ENCODE data around the gene PIP4K2A. TPM values are rescaled to one million over a fixed set of nuclear protein-coding genes. Genes with fewer than 3 reads are reported as not detected.

PIP4K2A gene
- total RNA-seq, 2 donors from 2014 or later: 87.7 to 137 TPM

DNA sequence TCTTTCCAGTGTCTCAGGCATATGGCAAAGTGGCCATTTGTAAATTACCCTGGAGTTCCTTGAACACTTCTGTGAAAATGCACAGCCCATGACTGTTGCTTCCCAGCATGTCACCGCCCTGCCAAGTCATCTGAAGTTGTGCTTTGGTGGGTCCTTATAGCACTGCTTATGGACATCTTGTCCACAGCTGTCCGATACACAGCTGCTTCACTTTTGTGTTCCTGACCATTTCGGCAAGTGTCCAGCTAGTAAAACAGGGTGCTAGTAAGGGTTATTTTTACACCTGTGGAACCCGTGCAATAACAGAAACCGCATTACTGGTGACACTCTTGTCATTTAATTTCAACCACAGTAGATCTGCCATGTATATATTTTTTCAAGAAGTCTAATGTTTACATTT lies 29.7 kb downstream of the PIP4K2A start:
- DNase-seq (ENCODE audit: low spot score in 2 of 2) (no peak), ATAC-seq (no peak)
- H3K36me3 Mint-ChIP-seq: peaks cover 0 to 7% of the 10 kb centered on the region in 2 donors
- H3K9me3 Mint-ChIP-seq: no peaks in the 10 kb centered on the region
- H3K27ac Mint-ChIP-seq: peak overlapping the region in 1 of 2 donors; percentile 52

DNA sequence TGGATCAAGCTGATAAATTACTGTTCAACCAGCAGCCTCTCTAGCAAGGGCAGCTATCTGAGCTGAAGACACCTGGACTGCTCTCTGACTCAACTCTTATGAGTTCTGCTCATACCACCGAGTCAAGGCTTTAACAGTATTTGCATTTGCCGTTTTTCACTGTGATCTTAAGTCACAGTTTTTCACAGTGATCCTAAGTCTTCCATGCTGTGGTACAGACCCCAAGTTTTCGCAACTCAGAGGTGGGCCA lies 31.3 kb downstream of the PIP4K2A start:
- Mint-ChIP-seq H3K9me3 (no peaks in the 10 kb centered on the region), H3K27ac (peak overlapping the region; percentile 94 to 99), H3K36me3 (no peaks in the 10 kb centered on the region)
- ATAC-seq (no peak), DNase-seq (ENCODE audit: low spot score in 2 of 2) (no peak)

DNA sequence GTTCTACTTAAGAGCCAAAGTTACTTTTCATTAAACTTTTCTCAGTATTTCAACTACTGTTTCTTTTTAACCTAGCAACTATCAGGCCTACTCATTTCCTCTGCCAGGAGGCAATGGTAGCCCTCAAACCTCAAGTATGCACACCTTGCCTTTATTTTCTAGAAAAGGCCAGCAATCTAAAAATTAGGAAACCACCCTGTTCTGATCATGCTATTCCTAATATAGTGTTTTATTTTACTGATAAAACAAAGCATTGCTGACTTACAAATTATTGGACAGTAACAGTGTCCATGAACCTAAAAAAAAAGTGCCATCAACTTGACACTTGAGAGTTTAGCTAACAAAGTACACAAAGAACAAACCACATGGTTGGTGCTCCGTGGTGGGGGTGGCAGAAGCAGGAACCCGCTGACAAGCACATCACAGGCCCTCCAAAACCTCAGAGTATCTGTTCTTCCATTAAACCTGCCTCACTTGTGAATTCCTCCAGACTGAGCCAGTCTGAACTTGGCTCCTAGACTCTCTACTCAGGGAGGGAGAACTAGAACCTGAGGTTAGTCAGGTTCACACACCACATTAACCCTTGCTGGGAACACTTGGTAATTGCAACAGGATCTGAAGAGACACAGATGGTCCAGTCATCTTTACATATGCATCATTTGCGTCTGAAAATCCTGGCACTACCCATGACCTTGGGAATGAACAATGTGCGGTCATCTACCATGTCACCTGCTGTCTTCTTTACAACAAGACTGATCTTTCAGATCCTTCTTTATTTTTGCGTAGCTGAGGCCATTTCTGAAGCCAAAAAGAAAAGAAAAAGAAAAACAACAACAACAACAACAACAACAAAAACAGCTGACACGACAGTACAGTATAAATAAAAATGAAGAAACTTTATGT lies 31.9 kb downstream of the PIP4K2A start:
- Mint-ChIP-seq H3K36me3 (no peaks in the 10 kb centered on the region), H3K9me3 (no peaks in the 10 kb centered on the region), H3K27ac (peak overlapping the region; percentile 94 to 99)
- peak in 1 of 2 donors; percentile 54 for DNase-seq (ENCODE audit: low spot score in 2 of 2)
- peak; percentile 53 to 64 for ATAC-seq

DNA sequence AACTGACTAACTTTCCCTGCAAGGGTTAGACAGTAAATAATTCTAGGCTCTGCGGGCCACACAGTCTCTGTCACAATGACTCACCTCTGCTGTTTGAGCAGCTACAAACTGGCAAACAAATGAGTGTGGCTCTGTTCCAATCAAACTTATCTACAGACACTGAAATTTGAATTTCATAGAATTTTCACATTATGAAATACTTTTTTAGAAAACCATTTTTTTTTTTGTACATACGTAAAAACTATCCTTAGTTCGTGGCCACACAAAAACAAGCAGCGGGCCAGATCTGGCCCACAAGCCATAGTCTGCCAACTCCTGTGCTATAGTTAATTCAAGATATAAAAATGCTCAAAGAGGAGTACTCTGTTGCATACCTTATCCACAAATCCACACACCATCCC lies 32.6 kb downstream of the PIP4K2A start:
- peak overlapping the region; percentile 94 to 99 for H3K27ac Mint-ChIP-seq
- H3K36me3 Mint-ChIP-seq: no peaks in the 10 kb centered on the region
- H3K9me3 Mint-ChIP-seq: no peaks in the 10 kb centered on the region
- ATAC-seq (peak; percentile 48 to 56), DNase-seq (ENCODE audit: low spot score in 2 of 2) (no peak)

DNA sequence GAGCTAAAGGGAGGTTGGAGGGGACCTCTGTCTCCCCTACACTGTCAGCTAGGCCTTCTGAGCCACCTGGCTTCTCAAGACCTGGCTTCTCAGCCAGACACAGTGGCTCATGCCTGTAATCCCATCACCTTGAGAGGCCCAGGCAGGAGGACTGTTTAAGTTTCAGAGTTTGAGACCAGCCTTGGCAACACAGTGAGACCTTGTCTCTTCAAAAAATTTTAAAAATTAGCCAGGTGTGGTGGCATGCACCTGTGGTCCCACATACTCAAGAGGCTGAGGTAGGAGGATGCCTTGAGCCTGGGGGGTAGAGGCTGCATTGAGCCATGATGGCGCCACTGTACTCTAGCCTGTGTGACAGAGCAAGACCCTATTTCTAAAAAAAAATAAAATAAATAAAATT lies 33.1 kb downstream of the PIP4K2A start:
- Mint-ChIP-seq H3K36me3 (no peaks in the 10 kb centered on the region), H3K9me3 (no peaks in the 10 kb centered on the region), H3K27ac (peak overlapping the region; percentile 75 to 79)
- no peak for DNase-seq (ENCODE audit: low spot score in 2 of 2)
- ATAC-seq: no peak

DNA sequence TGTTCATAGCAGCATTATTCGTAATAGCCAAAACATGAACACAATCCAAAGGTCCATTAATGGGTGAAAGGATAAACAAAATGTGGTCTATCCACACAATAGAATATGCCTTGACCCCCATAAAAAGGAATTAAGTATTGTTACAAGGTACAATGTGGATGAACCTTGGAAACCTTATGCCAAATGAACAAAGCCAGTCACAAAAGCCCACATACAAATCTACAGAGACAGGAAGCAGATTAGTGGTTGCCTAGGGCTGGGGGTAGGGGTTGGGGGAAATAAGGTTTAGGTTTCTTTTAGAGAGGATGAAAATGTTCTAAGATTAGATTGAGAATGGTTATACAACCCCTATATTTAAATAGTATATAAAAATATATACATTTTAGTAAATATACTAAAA lies 34.8 kb downstream of the PIP4K2A start:
- Mint-ChIP-seq H3K36me3 (peaks cover 0 to 7% of the 10 kb centered on the region in 2 donors), H3K27ac (no peak overlapping the region), H3K9me3 (peaks cover 0 to 4% of the 10 kb centered on the region in 2 donors)
- ATAC-seq: no peak
- DNase-seq (ENCODE audit: low spot score in 2 of 2): no peak

DNA sequence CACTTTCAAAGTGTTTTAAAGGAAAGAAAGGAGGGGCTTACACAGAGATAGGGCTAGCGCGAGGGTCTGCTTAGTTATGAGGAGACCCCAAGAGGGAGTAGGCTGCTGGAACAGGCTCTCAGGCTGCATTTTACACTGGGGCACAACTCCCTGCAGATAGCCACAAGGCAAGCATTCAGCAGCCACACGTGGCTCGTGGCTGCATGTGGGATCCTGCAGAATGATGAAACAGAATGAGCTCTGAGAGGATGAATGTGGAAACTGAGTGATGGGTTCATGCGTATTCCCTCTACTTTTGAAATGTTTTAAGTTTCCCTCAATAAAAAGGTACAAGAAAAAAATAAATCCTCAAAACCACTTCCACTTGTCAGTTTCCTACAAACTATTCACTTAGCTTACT lies 37.0 kb downstream of the PIP4K2A start:
- ATAC-seq (no peak), DNase-seq (ENCODE audit: low spot score in 2 of 2) (no peak)
- Mint-ChIP-seq H3K9me3 (peaks cover 0 to 4% of the 10 kb centered on the region in 2 donors), H3K27ac (peak overlapping the region in 1 of 2 donors; percentile 69), H3K36me3 (peaks cover 0 to 7% of the 10 kb centered on the region in 2 donors)

DNA sequence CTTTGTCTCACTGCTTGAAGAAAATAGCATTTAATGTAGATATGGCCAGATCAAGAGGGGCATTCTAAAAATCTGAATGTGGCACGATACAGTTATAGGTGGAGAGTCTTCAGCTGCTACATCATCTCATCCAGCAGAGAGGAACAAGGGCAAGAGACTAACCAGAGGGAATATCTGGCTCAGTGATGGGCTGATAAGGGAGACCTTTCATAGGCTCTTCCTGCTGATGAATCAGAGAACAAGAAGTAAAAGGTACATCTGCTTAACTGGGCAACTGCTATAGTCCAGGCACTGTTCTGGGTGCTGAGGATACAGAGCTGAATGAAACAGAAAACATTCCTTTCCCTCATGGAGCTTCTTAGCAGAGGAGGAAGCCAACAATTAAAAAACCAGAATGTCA lies 37.9 kb downstream of the PIP4K2A start:
- Mint-ChIP-seq H3K36me3 (peaks cover 0 to 7% of the 10 kb centered on the region in 2 donors), H3K9me3 (peaks cover 0 to 4% of the 10 kb centered on the region in 2 donors), H3K27ac (peak overlapping the region in 1 of 2 donors; percentile 69)
- ATAC-seq (peak; percentile 7 to 74), DNase-seq (ENCODE audit: low spot score in 2 of 2) (no peak)

DNA sequence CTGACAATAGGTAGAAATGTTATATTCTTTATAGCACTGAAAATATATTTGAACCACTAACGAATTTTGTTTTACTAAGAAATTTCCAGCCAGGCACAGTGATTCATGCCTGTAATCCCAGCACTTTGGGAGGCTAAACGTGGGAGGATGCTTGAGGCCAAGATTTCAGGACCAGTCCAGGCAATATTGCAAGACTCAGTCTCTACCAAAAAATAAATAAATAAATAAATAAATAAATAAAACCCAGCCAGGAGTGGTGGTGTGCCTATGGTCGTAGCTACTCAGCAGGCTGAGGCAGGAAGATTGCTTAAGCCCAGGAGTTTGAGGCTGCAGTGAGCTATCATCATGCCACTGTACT lies 39.8 kb downstream of the PIP4K2A start:
- peaks cover 0 to 7% of the 10 kb centered on the region in 2 donors for H3K36me3 Mint-ChIP-seq
- no peak overlapping the region for H3K27ac Mint-ChIP-seq
- ATAC-seq: no peak
- peaks cover 0 to 4% of the 10 kb centered on the region in 2 donors for H3K9me3 Mint-ChIP-seq
- no peak for DNase-seq (ENCODE audit: low spot score in 2 of 2)

DNA sequence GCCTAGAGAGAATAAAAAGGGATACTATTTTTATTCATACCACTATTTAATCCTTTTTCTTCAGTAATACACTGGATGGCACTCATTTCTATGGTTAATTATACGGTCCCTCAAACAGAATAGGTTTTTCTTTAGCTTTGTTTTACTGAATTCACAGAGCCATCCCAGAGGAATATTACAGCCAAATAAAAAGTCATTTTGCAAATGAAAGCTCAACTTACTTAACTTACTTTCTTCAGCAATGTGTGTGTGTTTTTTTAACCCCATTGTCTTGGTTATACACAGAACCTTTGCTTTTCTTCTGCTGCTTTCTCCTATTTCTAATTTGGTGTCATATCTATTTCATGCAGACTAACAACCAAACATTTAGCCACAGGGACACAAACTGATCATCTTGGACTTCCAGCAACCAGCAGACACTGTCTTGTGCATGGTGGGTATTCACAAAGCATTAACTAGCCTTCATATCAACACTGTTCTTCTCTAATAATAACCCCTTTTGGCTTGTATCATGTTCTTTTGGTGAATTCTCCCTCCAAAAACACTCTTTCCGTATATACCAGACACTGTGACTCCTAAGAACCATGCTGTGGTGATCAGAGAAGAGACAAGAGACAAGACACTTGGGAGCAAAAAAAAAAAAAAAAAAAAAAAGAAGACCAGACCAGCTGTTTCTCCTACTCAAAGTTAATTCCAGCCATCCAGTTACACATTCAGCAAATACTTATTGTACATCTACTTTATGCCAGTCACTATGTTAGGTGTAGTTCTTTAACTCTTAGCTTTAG lies 40.4 kb downstream of the PIP4K2A start:
- ATAC-seq (no peak), DNase-seq (ENCODE audit: low spot score in 2 of 2) (no peak)
- no peak overlapping the region for H3K27ac Mint-ChIP-seq
- peaks cover 0 to 4% of the 10 kb centered on the region in 2 donors for H3K9me3 Mint-ChIP-seq
- peaks cover 0 to 7% of the 10 kb centered on the region in 2 donors for H3K36me3 Mint-ChIP-seq

DNA sequence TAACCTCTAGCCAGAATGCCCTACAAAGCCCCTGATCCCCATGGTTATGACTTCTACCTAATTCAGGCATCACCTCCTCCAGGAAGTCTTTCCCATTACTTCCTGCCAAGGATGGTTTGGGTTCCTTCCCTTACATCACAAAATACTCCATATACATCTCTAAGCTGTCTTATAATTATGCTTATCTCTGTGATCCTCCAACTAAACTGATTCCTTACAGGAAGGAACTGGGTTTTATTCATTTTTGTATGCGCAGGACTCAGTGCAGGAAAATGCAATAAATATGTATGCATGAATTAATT lies 41.3 kb downstream of the PIP4K2A start:
- DNase-seq (ENCODE audit: low spot score in 2 of 2) (no peak), ATAC-seq (no peak)
- H3K27ac Mint-ChIP-seq: peak overlapping the region in 1 of 2 donors; percentile 39
- H3K9me3 Mint-ChIP-seq: peaks cover 0 to 4% of the 10 kb centered on the region in 2 donors
- peaks cover 0 to 7% of the 10 kb centered on the region in 2 donors for H3K36me3 Mint-ChIP-seq

DNA sequence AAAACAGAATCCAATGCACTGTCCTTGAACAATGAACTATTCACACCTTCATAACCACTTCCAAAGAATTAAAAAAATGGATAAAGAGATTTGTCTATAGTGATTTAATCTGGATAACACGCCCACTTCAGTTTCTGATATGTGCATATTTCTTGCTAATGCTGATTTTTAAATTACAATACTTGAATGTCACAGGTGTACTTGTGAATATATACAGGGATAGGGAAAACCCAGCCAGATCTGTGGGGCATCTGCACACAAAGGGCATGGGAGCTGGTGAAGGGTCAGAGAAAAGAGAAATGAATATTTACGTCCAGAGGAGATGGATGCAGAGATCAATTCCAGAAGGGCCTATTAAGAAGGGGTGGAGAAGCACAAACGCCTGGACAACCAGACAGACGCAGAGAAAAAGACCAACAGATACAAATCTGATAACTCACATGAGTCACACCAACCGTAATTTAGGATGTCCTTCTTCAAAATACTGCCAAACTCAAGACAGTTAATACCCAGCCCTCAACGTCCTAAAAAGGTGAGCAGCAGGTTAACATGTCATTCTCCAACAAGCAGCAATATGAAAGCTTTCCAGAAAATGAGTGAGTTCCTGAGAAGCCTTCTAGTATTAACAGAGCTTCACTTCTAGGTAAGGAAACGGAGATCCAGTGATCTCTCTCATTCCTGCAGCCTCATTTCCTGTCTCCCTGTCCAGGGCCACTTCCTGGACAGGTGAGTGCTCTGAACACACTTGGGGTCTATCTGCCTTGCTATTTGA lies 41.9 kb downstream of the PIP4K2A start:
- ATAC-seq (no peak), DNase-seq (ENCODE audit: low spot score in 2 of 2) (no peak)
- Mint-ChIP-seq H3K9me3 (peaks cover 0 to 4% of the 10 kb centered on the region in 2 donors), H3K36me3 (peaks cover 0 to 7% of the 10 kb centered on the region in 2 donors), H3K27ac (peak overlapping the region in 1 of 2 donors; percentile 39)

DNA sequence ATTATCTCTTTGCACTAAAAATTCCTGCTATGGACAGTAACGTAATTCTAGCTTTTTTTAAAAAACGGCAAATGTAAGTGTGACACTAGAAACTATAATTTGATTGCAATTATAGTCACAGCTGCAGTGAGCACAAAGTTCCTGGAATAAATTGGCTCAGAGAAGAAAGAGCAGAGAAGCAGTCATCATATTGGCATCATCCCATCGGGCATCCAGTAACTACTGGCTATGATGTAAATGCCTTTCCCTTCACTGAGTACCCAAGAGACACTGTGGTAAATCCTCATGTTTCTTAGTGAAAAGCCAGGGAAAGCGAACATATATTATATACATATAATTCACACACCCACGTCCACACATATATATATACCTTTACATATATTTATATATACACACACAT lies 43.6 kb downstream of the PIP4K2A start:
- DNase-seq (ENCODE audit: low spot score in 2 of 2): no peak
- ATAC-seq: no peak
- peaks cover 0 to under 1% of the 10 kb centered on the region in 2 donors for H3K9me3 Mint-ChIP-seq
- H3K27ac Mint-ChIP-seq: no peak overlapping the region
- H3K36me3 Mint-ChIP-seq: peaks cover 0 to 2% of the 10 kb centered on the region in 2 donors

DNA sequence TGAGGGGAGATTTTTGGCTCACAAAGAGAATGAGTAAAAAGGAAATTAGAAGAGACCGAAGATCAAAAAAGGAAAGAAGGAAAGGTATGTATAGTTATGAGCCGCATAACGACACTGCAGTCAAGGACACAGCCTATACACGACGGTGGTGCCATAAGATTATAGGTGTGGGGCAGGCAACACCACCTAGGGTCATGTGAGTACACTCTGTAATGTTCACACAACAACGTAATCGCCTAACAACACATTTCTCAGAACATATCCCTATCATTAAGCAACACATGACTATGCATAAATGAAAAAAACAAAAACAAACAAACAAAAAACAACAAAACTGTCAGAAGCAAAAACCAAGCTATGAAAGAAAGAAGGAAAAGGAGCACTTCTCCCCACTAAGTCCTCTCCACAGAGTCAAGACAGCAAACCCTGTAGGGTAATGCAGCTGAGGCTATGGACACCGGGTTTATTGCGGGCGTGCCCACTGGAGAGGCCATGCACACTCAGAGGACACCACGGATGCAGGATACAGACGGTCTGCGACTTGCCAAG lies 45.1 kb downstream of the PIP4K2A start:
- Mint-ChIP-seq H3K36me3 (no peaks in the 10 kb centered on the region), H3K27ac (peak overlapping the region; percentile 71 to 93), H3K9me3 (no peaks in the 10 kb centered on the region)
- peak; percentile 91 to 93 for ATAC-seq
- DNase-seq (ENCODE audit: low spot score in 2 of 2): no peak

DNA sequence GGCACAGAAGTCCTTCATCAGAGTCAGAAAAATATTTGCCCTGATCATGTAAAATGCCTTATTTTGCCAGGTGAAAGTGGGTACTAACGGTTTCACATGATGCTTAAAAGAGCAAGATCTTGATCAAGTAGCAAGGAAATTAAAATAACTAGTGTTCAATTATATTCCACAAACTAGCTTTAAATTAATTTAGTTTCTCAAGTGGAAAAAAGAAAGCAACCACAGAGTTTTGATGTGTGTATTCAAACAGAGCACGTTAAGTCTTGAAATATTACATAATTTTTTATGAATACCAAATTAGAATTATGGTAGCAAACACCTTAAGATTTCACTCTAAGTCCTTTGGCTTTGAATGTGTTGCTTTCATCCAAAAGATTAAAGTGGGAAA lies 47.3 kb downstream of the PIP4K2A start:
- ATAC-seq (no peak), DNase-seq (ENCODE audit: low spot score in 2 of 2) (no peak)
- no peaks in the 10 kb centered on the region for H3K9me3 Mint-ChIP-seq
- no peaks in the 10 kb centered on the region for H3K36me3 Mint-ChIP-seq
- peak overlapping the region in 1 of 2 donors; percentile 9 for H3K27ac Mint-ChIP-seq

DNA sequence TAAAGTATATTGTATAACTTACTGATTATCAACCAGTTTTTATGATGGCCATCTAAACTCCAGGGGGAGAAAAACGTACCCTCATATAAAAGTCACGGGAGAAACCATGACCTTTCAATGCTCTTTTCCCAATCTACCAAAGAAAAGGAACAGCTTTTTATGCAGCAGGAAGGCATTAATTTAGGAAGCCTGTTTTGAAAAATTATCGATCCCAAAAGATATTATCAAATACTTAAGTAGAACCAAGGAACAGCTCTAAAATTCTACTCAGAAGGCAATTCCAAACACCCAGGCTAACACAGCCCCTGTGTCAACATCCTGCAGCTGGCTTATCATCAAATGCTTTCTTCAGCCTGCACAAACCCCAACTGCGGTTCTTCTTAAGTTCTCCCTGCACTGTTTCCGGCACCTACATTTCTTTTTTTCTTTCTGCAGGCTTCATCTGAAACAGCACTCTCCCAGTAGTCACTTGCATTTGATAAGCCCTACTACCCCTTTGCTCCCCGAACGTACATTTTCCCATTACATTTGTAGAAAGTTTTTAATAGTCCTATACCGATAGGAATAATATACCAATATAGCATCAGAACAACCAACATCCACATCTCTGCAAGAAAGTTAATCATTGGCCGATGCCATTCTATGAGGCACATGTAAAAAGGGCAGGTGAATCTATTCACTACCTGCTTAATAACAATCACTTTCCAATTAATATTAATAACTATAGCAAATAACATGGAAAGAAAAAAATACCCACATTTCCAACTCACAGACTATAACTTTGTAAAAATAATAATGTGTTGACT lies 47.9 kb downstream of the PIP4K2A start:
- DNase-seq (ENCODE audit: low spot score in 2 of 2) (no peak), ATAC-seq (peak; percentile 73 to 76)
- Mint-ChIP-seq H3K9me3 (no peaks in the 10 kb centered on the region), H3K36me3 (no peaks in the 10 kb centered on the region), H3K27ac (peak overlapping the region; percentile 24 to 66)

Data from activated naive CD4-positive, alpha-beta T cell treated with anti-CD3 and anti-CD28 coated beads, Interleukin-2, amount 50 U/mL, for 72 hours (primary cell).